ENCODE measurements around the gene AXIN1. TPM values are rescaled to one million over a fixed set of nuclear protein-coding genes. Genes with fewer than 3 reads are reported as not detected.

The AXIN1 gene
- total RNA-seq, 1 experiment from 2014 or later, result 49.8 TPM

DNA sequence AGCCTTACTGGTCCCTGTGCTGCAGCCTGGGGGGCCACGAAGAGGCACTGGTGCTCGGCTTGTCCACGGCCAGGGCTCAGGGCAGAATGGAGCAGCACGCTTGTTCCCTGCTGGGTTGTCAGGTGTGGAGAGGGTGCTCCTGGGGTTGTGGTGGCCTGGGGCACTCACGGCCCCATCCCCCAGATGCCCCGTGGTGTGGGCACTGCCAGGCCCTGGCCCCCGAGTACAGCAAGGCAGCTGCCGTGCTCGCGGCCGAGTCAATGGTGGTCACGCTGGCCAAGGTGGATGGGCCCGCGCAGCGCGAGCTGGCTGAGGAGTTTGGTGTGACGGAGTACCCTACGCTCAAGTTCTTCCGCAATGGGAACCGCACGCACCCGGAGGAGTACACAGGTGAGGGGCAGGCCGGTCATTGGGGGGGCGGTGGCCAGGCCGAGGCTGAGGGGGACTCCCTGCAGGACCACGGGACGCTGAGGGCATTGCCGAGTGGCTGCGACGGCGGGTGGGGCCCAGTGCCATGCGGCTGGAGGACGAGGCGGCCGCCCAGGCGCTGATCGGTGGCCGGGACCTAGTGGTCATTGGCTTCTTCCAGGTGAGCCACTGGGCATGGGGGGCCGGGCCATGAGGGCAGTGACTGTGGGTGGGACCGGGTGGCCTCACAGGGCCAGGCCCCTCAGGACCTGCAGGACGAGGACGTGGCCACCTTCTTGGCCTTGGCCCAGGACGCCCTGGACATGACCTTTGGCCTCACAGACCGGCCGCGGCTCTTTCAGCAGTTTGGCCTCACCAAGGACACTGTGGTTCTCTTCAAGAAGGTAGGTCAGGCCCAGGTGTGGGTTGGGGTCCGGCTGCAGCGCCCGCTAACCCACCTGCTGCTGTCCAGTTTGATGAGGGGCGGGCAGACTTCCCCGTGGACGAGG is 68.1 kb downstream of the AXIN1 start:
- no peak for DNase-seq
- Mint-ChIP-seq H3K27me3 (ENCODE audit: unreplicated experiment) (peaks cover 28% of the 10 kb centered on the region), H3K36me3 (ENCODE audit: insufficient read depth, unreplicated experiment) (peaks cover 30% of the 10 kb centered on the region), H3K9me3 (ENCODE audit: low read depth, unreplicated experiment) (no peaks in the 10 kb centered on the region), H3K27ac (ENCODE audit: unreplicated experiment) (no peak overlapping the region), H3K4me3 (ENCODE audit: low read depth, unreplicated experiment) (no peak overlapping the region), H3K4me1 (ENCODE audit: low read depth, unreplicated experiment) (peaks cover 1% of the 10 kb centered on the region)
- BruUV-seq (replicated peaks), result no TSS peak
- TF ChIP-seq, protein P1, sequence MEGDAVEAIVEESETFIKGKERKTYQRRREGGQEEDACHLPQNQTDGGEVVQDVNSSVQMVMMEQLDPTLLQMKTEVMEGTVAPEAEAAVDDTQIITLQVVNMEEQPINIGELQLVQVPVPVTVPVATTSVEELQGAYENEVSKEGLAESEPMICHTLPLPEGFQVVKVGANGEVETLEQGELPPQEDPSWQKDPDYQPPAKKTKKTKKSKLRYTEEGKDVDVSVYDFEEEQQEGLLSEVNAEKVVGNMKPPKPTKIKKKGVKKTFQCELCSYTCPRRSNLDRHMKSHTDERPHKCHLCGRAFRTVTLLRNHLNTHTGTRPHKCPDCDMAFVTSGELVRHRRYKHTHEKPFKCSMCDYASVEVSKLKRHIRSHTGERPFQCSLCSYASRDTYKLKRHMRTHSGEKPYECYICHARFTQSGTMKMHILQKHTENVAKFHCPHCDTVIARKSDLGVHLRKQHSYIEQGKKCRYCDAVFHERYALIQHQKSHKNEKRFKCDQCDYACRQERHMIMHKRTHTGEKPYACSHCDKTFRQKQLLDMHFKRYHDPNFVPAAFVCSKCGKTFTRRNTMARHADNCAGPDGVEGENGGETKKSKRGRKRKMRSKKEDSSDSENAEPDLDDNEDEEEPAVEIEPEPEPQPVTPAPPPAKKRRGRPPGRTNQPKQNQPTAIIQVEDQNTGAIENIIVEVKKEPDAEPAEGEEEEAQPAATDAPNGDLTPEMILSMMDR (IDR thresholded peaks at IDR 0.05; ENCODE audit: unreplicated experiment), result no peak
- intact Hi-C loops (cut with micrococcal nuclease; ENCODE audit: unreplicated experiment), result no loop called here
- CTCF ChIA-PET, result no interaction called here

DNA sequence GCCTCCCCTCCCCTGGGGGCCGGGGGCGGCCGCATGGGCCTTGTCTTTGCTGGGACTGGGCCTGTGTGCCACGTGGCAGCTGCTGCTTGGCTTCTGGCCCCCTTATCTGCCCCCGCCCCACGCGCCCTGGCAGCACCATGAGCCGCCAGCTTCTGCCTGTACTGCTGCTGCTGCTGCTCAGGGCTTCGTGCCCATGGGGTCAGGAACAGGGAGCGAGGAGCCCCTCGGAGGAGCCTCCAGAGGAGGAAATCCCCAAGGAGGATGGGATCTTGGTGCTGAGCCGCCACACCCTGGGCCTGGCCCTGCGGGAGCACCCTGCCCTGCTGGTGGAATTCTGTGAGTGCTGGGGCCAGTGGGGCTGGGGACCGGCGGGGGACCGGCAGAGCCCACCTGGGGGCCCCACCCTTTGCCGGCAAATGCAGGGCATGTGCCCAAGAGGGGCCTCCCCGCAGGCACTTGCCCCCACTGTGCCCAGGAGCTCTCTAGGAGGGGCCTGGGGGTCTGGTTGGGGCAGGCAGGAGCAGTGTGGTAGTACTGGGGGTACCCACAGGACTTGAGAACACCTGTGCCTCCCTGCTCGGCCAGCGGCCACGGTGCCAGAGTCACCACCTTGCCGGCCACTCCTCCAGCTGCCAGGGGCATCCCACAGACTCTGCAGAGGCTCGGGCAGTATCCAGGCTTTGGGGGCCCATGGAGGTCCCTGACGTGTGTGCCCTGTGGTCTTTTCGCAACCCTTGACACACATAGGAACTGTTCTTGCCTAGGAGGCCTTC is 69.3 kb downstream of the AXIN1 start, which contains the start of gene PDIA2:
PDIA2 (plus strand) TSS at position 132 of the 773 bp plus-strand sequence; CDS start at position 138, 6 bp downstream.
- DNase-seq, result no peak
- intact Hi-C loops (cut with micrococcal nuclease; ENCODE audit: unreplicated experiment), result no loop called here
- TF ChIP-seq, protein P1 (IDR thresholded peaks at IDR 0.05; ENCODE audit: unreplicated experiment), result no peak
- Mint-ChIP-seq H3K27ac (ENCODE audit: unreplicated experiment) (no peak within 1 kb of the TSS), H3K9me3 (ENCODE audit: low read depth, unreplicated experiment) (no peaks in the 10 kb centered on the region), H3K27me3 (ENCODE audit: unreplicated experiment) (peaks cover 28% of the 10 kb centered on the region), H3K36me3 (ENCODE audit: insufficient read depth, unreplicated experiment) (peaks cover 22% of the 10 kb centered on the region), H3K4me1 (ENCODE audit: low read depth, unreplicated experiment) (peaks cover 9% of the 10 kb centered on the region), H3K4me3 (ENCODE audit: low read depth, unreplicated experiment) (no peak within 1 kb of the TSS)
- CTCF ChIA-PET, result interaction anchor here (0.6 kb wide), 1 partner anchor 76 kb away, joined by 3 read pairs; no protein-coding TSS in a partner anchor
- BruUV-seq (replicated peaks), result no TSS peak

DNA sequence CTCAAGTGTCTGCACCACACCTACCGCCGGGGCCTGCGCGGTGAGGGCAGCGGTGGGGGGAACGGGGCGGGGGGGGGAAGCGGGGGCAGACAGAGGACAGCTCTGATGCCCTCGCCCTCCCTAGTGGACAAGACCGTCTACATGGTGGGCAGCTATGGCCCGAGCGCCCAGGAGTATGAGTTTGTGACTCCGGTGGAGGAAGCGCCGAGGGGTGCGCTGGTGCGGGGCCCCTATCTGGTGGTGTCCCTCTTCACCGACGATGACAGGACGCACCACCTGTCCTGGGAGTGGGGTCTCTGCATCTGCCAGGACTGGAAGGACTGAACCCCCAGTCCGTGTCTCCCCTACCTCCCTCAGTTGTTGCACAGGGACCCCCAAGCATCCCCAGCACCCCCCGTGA is 70.0 kb downstream of the AXIN1 start:
- Mint-ChIP-seq H3K4me3 (ENCODE audit: low read depth, unreplicated experiment) (no peak overlapping the region), H3K9me3 (ENCODE audit: low read depth, unreplicated experiment) (no peaks in the 10 kb centered on the region), H3K4me1 (ENCODE audit: low read depth, unreplicated experiment) (peaks cover 9% of the 10 kb centered on the region), H3K27me3 (ENCODE audit: unreplicated experiment) (peaks cover 28% of the 10 kb centered on the region), H3K27ac (ENCODE audit: unreplicated experiment) (no peak overlapping the region), H3K36me3 (ENCODE audit: insufficient read depth, unreplicated experiment) (peaks cover 16% of the 10 kb centered on the region)
- CTCF ChIA-PET, result interaction anchor here (0.6 kb wide), 1 partner anchor 76 kb away, joined by 3 read pairs; no protein-coding TSS in a partner anchor
- DNase-seq, result no peak
- intact Hi-C loops (cut with micrococcal nuclease; ENCODE audit: unreplicated experiment), result no loop called here
- BruUV-seq (replicated peaks), result no TSS peak
- TF ChIP-seq, protein P1 (IDR thresholded peaks at IDR 0.05; ENCODE audit: unreplicated experiment), result no peak

DNA sequence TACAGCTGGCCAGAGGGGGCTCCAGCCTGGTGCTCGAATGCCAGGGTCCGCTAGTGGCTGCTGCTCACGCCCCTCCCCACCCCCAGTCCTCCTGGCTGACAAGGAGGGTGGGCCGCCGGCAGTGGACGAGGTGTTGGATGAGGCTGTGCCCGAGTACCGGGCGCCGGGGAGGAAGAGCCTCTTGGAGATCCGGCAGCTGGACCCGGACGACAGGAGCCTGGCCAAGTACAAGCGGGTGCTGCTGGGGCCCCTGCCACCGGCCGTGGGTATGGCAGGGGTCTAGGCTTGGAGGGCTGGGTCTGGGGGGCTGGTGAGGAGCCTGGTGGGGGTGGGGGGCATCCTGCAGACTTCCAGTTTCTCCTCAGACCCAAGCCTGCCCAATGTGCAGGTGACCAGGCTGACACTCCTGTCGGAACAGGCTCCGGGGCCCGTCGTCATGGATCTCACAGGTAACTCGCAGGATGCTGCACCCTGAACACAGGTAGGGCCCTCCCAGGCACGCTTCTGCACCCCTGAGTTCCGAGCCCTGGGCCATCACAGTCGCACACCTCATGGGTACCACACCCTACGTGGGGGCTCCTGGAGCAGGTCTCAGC is 70.8 kb downstream of the AXIN1 start:
- no TSS peak for BruUV-seq (replicated peaks)

More for the DNA sequence above, 70.8 kb downstream of the AXIN1 start:
- Mint-ChIP-seq H3K9me3 (ENCODE audit: low read depth, unreplicated experiment) (no peaks in the 10 kb centered on the region), H3K27ac (ENCODE audit: unreplicated experiment) (no peak overlapping the region), H3K4me3 (ENCODE audit: low read depth, unreplicated experiment) (peak overlapping the region; percentile 40), H3K4me1 (ENCODE audit: low read depth, unreplicated experiment) (peaks cover 9% of the 10 kb centered on the region), H3K36me3 (ENCODE audit: insufficient read depth, unreplicated experiment) (peaks cover 9% of the 10 kb centered on the region), H3K27me3 (ENCODE audit: unreplicated experiment) (peaks cover 34% of the 10 kb centered on the region)
- CTCF ChIA-PET, result no interaction called here
- TF ChIP-seq, protein P1 (IDR thresholded peaks at IDR 0.05; ENCODE audit: unreplicated experiment), result no peak
- intact Hi-C loops (cut with micrococcal nuclease; ENCODE audit: unreplicated experiment), result no loop called here
- DNase-seq, result no peak

Measured in Calu3 (cell line).